ENCODE measurements around the gene EPHA6. TPM values are rescaled to one million over a fixed set of nuclear protein-coding genes. Genes with fewer than 3 reads are reported as not detected.

The EPHA6 gene
- total and polyA plus RNA-seq, 2 donors (not counting 1 experiment from before 2014, with no cell fraction given), result not detected

DNA sequence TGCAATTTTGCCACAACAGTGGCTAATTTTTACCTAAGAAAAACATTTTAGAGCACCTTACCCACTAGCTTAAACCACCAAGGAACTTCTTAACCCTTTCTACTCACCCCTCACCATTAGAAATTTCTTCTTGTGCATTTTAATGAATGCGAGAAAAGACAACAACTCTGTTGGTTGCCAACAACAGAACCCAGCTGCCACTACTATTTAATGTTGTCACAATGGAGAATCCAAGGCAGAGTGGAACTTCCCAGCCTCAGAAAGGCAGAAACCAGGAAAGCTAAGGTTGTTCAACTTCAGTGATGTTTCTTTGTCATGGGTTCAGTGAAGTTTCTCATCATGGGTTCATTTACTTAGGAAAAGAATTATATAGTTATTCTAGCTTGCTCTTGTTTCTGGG lies 625.0 kb downstream of the EPHA6 start:
- no peak overlapping the region for H3K4me2 ChIP-seq (replicated peaks; ENCODE audit: low read depth, low read length, poor library complexity, severe bottlenecking)
- Mint-ChIP-seq H3K27ac (no peak overlapping the region), H3K4me3 (no peak overlapping the region), H3K9me3 (ENCODE audit: insufficient read depth) (peaks cover 4% of the 10 kb centered on the region), H3K27me3 (no peaks in the 10 kb centered on the region), H3K4me1 (no peaks in the 10 kb centered on the region)
- H3K9me3 ChIP-seq (ENCODE audit: control extremely low read depth in 1 of 3, control insufficient read depth in 2 of 3, insufficient read depth in 1 of 3, low read length in 2 of 3), result no peaks in the 10 kb centered on the region
- DNase-seq (no peak), ATAC-seq (ENCODE audit: low read depth) (no peak)
- H3K27me3 ChIP-seq (replicated peaks in 1 of 4; ENCODE audit: control extremely low read depth in 1 of 4, control insufficient read depth in 3 of 4, insufficient read depth in 4 of 4, low read length in 3 of 4), result no peaks in the 10 kb centered on the region
- H2AFZ ChIP-seq (ENCODE audit: insufficient read depth, low read depth, low read length, poor library complexity, severe bottlenecking), result no peak overlapping the region
- intact Hi-C loops (cut with micrococcal nuclease), result no loop called here
- WGBS (ENCODE audit: insufficient coverage), result no CpG with 5 or more reads among the region's 1 CpG
- H3K27ac ChIP-seq (ENCODE audit: low read length in 2 of 2), result no peak overlapping the region
- no peaks in the 10 kb centered on the region for H3K79me2 ChIP-seq (ENCODE audit: control insufficient read depth, insufficient read depth, low read length)
- no peak overlapping the region for H3K9ac ChIP-seq (ENCODE audit: low read length)
- no peaks in the 10 kb centered on the region for H4K20me1 ChIP-seq (ENCODE audit: control insufficient read depth, insufficient read depth, low read length, poor library complexity, severe bottlenecking)
- no peak overlapping the region for H3K4me3 ChIP-seq (ENCODE audit: control extremely low read depth in 1 of 5, extremely low read depth in 1 of 5, insufficient read depth in 1 of 5, low read depth in 2 of 5, low read length in 4 of 5)
- POLR2A ChIA-PET, result no interaction called here
- H3K36me3 ChIP-seq (replicated peaks in 1 of 2; ENCODE audit: control extremely low read depth in 1 of 2, control insufficient read depth in 1 of 2, extremely low read depth in 1 of 2, insufficient read depth in 2 of 2, low read length in 1 of 2), result no peaks in the 10 kb centered on the region
- TF ChIP-seq, protein P1, sequence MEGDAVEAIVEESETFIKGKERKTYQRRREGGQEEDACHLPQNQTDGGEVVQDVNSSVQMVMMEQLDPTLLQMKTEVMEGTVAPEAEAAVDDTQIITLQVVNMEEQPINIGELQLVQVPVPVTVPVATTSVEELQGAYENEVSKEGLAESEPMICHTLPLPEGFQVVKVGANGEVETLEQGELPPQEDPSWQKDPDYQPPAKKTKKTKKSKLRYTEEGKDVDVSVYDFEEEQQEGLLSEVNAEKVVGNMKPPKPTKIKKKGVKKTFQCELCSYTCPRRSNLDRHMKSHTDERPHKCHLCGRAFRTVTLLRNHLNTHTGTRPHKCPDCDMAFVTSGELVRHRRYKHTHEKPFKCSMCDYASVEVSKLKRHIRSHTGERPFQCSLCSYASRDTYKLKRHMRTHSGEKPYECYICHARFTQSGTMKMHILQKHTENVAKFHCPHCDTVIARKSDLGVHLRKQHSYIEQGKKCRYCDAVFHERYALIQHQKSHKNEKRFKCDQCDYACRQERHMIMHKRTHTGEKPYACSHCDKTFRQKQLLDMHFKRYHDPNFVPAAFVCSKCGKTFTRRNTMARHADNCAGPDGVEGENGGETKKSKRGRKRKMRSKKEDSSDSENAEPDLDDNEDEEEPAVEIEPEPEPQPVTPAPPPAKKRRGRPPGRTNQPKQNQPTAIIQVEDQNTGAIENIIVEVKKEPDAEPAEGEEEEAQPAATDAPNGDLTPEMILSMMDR (IDR thresholded peaks at IDR 0.05), result no peak
- no peak for TF ChIP-seq EZH2 (IDR thresholded peaks at IDR 0.05; ENCODE audit: borderline replicate concordance, insufficient read depth, low read depth, low read length, poor library complexity, severe bottlenecking)
- CTCF ChIA-PET, result no interaction called here
- no peaks in the 10 kb centered on the region for H3K4me1 ChIP-seq (ENCODE audit: control insufficient read depth in 2 of 2, insufficient read depth in 2 of 2, low read length in 2 of 2)

DNA sequence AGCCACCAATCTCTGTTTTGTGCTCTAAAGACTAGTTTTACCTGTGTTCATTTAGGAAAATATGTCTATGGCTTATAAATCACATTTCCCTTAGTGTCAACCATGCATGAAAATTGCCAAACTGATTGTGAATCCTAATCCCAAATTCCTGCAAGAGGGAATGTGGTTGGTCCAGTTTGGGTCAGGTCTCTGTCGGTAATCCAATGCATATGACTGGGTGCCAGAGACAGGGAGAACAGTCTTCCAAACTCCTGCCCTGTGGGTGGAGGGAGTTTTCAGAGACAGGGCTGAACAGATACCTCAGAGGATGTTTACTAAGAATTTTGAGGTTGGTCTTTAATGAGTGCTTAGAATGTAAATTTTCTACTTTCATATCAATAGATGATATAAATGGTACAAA lies 649.6 kb downstream of the EPHA6 start:
- DNase-seq (no peak), ATAC-seq (ENCODE audit: low read depth) (no peak)
- no peaks in the 10 kb centered on the region for H3K27me3 ChIP-seq (replicated peaks in 1 of 4; ENCODE audit: control extremely low read depth in 1 of 4, control insufficient read depth in 3 of 4, insufficient read depth in 4 of 4, low read length in 3 of 4)

More for the DNA sequence above, 649.6 kb downstream of the EPHA6 start:
- Mint-ChIP-seq H3K27ac (no peak overlapping the region), H3K4me3 (no peak overlapping the region), H3K27me3 (no peaks in the 10 kb centered on the region), H3K4me1 (no peaks in the 10 kb centered on the region), H3K9me3 (ENCODE audit: insufficient read depth) (no peaks in the 10 kb centered on the region)
- CTCF ChIA-PET, result no interaction called here
- H3K79me2 ChIP-seq (ENCODE audit: control insufficient read depth, insufficient read depth, low read length), result no peaks in the 10 kb centered on the region
- POLR2A ChIA-PET, result no interaction called here
- no peak overlapping the region for H3K27ac ChIP-seq (ENCODE audit: low read length in 2 of 2)
- H3K9ac ChIP-seq (ENCODE audit: low read length), result no peak overlapping the region
- H4K20me1 ChIP-seq (ENCODE audit: control insufficient read depth, insufficient read depth, low read length, poor library complexity, severe bottlenecking), result no peaks in the 10 kb centered on the region
- H2AFZ ChIP-seq (ENCODE audit: insufficient read depth, low read depth, low read length, poor library complexity, severe bottlenecking), result no peak overlapping the region
- H3K36me3 ChIP-seq (replicated peaks in 1 of 2; ENCODE audit: control extremely low read depth in 1 of 2, control insufficient read depth in 1 of 2, extremely low read depth in 1 of 2, insufficient read depth in 2 of 2, low read length in 1 of 2), result no peaks in the 10 kb centered on the region
- no peak for TF ChIP-seq EZH2 (IDR thresholded peaks at IDR 0.05; ENCODE audit: borderline replicate concordance, insufficient read depth, low read depth, low read length, poor library complexity, severe bottlenecking)
- TF ChIP-seq, protein P1 (IDR thresholded peaks at IDR 0.05), result no peak
- WGBS (ENCODE audit: insufficient coverage), result 17% methylated on average over 1 of the region's 1 CpG
- no peaks in the 10 kb centered on the region for H3K9me3 ChIP-seq (ENCODE audit: control extremely low read depth in 1 of 3, control insufficient read depth in 2 of 3, insufficient read depth in 1 of 3, low read length in 2 of 3)
- no peaks in the 10 kb centered on the region for H3K4me1 ChIP-seq (ENCODE audit: control insufficient read depth in 2 of 2, insufficient read depth in 2 of 2, low read length in 2 of 2)
- intact Hi-C loops (cut with micrococcal nuclease), result no loop called here
- no peak overlapping the region for H3K4me3 ChIP-seq (ENCODE audit: control extremely low read depth in 1 of 5, extremely low read depth in 1 of 5, insufficient read depth in 1 of 5, low read depth in 2 of 5, low read length in 4 of 5)
- H3K4me2 ChIP-seq (replicated peaks; ENCODE audit: low read depth, low read length, poor library complexity, severe bottlenecking), result no peak overlapping the region

Measured in B cell (primary cell).